Activated CD8-positive, alpha-beta T cell treated with anti-CD3 and anti-CD28 coated beads for 36 hours (primary cell): ENCODE measurements around the gene JADE2. TPM values are rescaled to one million over a fixed set of nuclear protein-coding genes. Genes with fewer than 3 reads are reported as not detected.
A peak's percentile ranks its signal among the peaks of the same experiment; 100 is the strongest.

Experiments used
- ATAC-seq: fragments of 200-7000 bp; cut with Tn5 transposase; one replicate; pipeline ENCODE4 v1.10.0; 2021; ENCODE audit warnings: mild to moderate bottlenecking, moderate library complexity
- CTCF ChIA-PET: fragments of 350-600 bp; sonication (Branson Sonifier 250); formaldehyde crosslinking; loops from one replicate; lab custom pipeline; 2021; ENCODE audit warnings: antibody characterized with exemption; lab: Charles Lee
- POLR2A ChIA-PET: fragments of 350-600 bp; sonication (Branson Sonifier 250); formaldehyde crosslinking; loops from one replicate; lab custom pipeline; 2021; ENCODE audit warnings: antibody characterized with exemption; lab: Charles Lee
- DNase-seq: peaks from one replicate; pipeline ENCODE4 v3.0.0-alpha.2; 2020
- H3K27ac Mint-ChIP-seq: one replicate; pipeline ENCODE4 v1.8.0; 2021; ENCODE audit warnings: mild to moderate bottlenecking, mixed read lengths
- H3K27me3 Mint-ChIP-seq: one replicate; pipeline ENCODE4 v1.8.0; 2021; ENCODE audit warnings: mixed read lengths
- H3K36me3 Mint-ChIP-seq: one replicate; pipeline ENCODE4 v1.8.0; 2021; ENCODE audit warnings: low read depth, mixed read lengths
- H3K4me1 Mint-ChIP-seq: one replicate; pipeline ENCODE4 v1.8.0; 2021; ENCODE audit warnings: low read depth, mixed read lengths
- H3K4me3 Mint-ChIP-seq: one replicate; pipeline ENCODE4 v1.8.0; 2021; ENCODE audit warnings: mild to moderate bottlenecking, moderate library complexity, mixed read lengths
- H3K9me3 Mint-ChIP-seq: one replicate; pipeline ENCODE4 v1.8.0; 2021; ENCODE audit warnings: mixed read lengths
- intact Hi-C: fragments of 100-400 bp; cut with micrococcal nuclease; formaldehyde crosslinking; loops from one replicate; pipeline ENCODE4 v1.10.0; 2022
- total RNA-seq, 2 experiments: library from RNA; stranded (reverse); gene quantifications; one replicate each; pipeline ENCODE4 v1.2.3, GENCODE V29; 2021
- TF ChIP-seq, protein P1 (sequence below): fragments of 200-600 bp; IDR thresholded peaks from one replicate; pipeline ENCODE4 v1.8.0; 2022; ENCODE audit warnings: antibody characterized with exemption, mild to moderate bottlenecking

The JADE2 gene
- total RNA-seq, 2 experiments from 2014 or later = 58.7 to 61.2 TPM

- Mint-ChIP-seq H3K4me1 (peaks cover 72% of the 10 kb centered on the region), H3K36me3 (peaks cover 42% of the 10 kb centered on the region), H3K4me3 (no peak overlapping the region), H3K27ac (peak overlapping the region; percentile 55), H3K9me3 (no peaks in the 10 kb centered on the region), H3K27me3 (no peaks in the 10 kb centered on the region)
- ATAC-seq (no peak), DNase-seq (no peak)
- POLR2A ChIA-PET = interaction anchor here (0.6 to 1.6 kb wide), 6 partner anchors 11 to 18 kb away, joined by 3 to 6 read pairs (median 4); no protein-coding TSS in a partner anchor
- CTCF ChIA-PET = interaction anchor here (0.8 to 1.7 kb wide), 6 partner anchors 9 to 46 kb away, joined by 3 to 9 read pairs (median 6); no protein-coding TSS in a partner anchor
- TF ChIP-seq, protein P1, sequence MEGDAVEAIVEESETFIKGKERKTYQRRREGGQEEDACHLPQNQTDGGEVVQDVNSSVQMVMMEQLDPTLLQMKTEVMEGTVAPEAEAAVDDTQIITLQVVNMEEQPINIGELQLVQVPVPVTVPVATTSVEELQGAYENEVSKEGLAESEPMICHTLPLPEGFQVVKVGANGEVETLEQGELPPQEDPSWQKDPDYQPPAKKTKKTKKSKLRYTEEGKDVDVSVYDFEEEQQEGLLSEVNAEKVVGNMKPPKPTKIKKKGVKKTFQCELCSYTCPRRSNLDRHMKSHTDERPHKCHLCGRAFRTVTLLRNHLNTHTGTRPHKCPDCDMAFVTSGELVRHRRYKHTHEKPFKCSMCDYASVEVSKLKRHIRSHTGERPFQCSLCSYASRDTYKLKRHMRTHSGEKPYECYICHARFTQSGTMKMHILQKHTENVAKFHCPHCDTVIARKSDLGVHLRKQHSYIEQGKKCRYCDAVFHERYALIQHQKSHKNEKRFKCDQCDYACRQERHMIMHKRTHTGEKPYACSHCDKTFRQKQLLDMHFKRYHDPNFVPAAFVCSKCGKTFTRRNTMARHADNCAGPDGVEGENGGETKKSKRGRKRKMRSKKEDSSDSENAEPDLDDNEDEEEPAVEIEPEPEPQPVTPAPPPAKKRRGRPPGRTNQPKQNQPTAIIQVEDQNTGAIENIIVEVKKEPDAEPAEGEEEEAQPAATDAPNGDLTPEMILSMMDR = no peak
- intact Hi-C loops = no loop called here
Measured at GRCh38 chr5:134540747-134541733, 15.6 kb downstream of the JADE2 start.

DNA sequence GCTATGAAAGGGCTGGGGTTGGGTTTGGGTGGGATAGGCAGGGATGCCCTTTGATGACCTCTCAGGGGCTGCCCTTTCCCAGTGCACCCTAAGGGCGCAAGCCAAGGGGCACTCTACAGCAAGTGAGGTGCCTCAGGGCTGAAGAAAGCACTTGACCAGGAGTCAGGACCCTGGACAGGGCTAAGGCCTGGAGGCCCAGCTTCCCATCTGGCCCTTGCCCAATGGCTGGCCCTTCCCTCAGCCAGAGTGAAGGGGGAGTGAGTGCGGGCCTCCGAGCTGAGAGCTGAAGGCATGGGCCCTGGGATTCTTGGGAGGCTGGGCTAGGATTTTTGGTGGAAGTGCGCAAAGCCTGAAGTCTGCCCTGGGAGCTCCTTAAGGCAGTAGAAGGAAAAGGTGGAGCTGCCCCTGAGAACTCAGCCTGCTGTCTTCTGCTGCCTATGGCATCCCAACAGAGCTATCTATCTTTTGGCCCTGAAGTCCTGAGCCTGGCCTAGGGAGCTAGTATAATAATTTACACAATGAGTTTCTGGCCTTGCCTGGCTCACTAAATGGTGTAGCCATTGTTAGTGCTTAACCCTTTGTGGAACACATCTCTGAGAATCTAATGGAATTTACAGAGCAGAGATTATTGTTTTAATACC is 16.4 kb downstream of the JADE2 start:
- intact Hi-C loops = no loop called here
- Mint-ChIP-seq H3K9me3 (no peaks in the 10 kb centered on the region), H3K27ac (peak overlapping the region; percentile 57), H3K4me3 (no peak overlapping the region), H3K36me3 (peaks cover 42% of the 10 kb centered on the region), H3K27me3 (no peaks in the 10 kb centered on the region), H3K4me1 (peaks cover 67% of the 10 kb centered on the region)
- ChIA-PET CTCF (interaction anchor here (0.9 to 1.7 kb wide), 4 partner anchors 11 to 45 kb away, joined by 4 to 9 read pairs (median 6); no protein-coding TSS in a partner anchor), POLR2A (interaction anchor here (0.7 to 1.6 kb wide), 5 partner anchors 11 to 19 kb away, joined by 3 to 6 read pairs (median 3); no protein-coding TSS in a partner anchor)
- TF ChIP-seq, protein P1 = no peak
- DNase-seq = peak; percentile 45
- no peak for ATAC-seq

- intact Hi-C loops = no loop called here
Measured at GRCh38 chr5:134543820-134544614, 18.5 kb downstream of the JADE2 start.

More at GRCh38 chr5:134543820-134544614, 18.5 kb downstream of the JADE2 start:
- peak overlapping the region; percentile 96 for H3K27ac Mint-ChIP-seq
- TF ChIP-seq, protein P1 = no peak
- peaks cover 70% of the 10 kb centered on the region for H3K4me1 Mint-ChIP-seq
- no peaks in the 10 kb centered on the region for H3K27me3 Mint-ChIP-seq
- ATAC-seq = peak; percentile 84
- H3K36me3 Mint-ChIP-seq = peaks cover 52% of the 10 kb centered on the region
- CTCF ChIA-PET = interaction anchor here (1.0 to 3.0 kb wide), 11 partner anchors 11 to 135 kb away, joined by 3 to 24 read pairs (median 7); partner anchors contain the start of gene CDKN2AIPNL
- peak; percentile 76 for DNase-seq
- no peaks in the 10 kb centered on the region for H3K9me3 Mint-ChIP-seq
- POLR2A ChIA-PET = interaction anchor here (0.7 to 2.7 kb wide), 11 partner anchors 8 to 172 kb away, joined by 3 to 15 read pairs (median 4); no protein-coding TSS in a partner anchor
- peak overlapping the region; percentile 76 for H3K4me3 Mint-ChIP-seq
